Stromal cell of bone marrow (primary cell): Measurements from ENCODE around the gene GALC.

Experiments used
- DNase-seq: peaks from one replicate; pipeline ENCODE4 v3.0.0-alpha.2; 2012; ENCODE audit warnings: low read depth

The GALC gene

DNA sequence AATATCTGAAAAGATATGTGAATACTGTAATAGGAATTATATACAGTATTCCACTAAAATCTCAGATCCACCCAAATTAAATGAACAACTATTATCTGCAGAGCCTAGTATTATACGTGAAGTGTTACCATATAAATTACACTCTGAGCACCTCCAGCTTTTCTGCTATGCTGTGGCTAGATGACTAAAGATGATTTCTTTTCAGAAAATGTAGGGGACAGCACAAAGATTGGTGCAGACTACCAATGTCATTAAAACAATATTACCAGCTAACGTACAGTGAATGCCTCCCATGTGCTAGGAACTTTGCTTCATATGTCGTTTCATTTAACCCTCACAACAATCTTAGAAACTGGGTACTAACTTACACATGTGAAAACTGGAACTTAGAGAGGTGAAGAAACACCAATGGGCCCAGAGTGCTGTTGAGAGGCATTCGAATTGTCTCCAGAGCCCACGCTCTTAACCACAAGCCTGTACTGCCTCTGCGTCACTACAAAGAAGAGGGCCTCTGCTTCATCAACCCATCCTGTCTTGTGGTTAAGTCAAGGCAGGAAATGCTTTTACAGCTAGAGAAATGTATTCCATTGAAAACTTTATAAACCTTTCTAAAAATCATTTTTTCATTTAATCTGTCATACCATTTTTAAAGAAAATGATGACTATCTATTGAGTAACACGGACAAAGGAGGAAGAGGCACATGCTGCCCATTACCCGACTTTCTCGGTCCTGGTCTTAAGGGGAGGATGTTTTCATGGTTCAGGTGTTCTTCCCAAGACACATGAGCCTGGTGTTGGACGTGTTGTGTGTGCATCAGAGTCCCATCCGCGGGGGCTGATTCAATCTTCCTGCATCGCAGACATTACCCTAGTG lies 13.2 kb upstream of the GALC start:
- DNase-seq: no peak

DNA sequence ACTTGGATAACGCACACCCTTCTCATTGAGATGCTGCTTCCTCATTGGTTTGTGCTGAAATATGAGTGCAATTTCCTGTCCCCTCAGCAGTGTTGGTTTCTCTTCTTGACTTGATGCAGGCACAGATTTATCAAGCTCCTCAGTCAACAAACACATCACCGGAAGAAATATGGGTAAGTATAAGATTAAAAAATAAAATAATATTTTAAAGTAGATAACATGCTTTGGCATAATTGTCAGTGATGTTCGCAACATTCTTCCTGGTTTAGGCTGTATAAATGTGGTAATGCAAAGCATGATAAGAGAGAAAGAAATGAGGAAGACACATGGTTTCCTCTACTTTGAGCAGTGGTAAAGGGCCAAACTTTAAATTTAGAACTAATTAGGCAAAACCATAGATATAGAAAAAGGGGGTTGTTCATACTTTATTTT lies 12.1 kb upstream of the GALC start, which contains the start of gene GPR65:
GPR65 (plus strand) TSS at position 86 of the 432 bp plus-strand sequence. CDS start 5,713 bp downstream, outside the sequence.
- no peak for DNase-seq

DNA sequence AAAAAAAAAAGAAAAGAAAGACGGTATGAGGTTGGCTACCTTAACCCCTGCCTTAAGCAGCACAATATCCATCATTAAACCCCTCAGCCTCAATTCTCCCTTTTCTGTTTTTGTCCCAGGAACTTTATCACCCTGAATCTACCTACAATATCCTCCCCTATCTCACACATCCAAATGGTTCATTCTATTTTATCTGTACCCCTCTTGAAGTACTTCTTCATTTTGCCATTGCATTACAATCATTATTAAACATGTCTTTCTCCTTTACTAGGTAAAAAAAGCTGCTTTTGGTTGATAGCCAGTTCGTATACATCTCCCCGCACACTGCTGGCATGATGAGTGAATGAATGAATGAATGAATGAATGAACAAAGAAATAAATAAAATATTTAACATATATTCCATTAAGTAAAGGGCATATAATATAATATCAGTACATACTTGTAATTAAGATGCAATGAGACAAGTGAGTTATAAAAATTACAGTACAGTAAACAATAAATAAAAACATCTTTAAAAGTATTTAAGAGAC lies 11.6 kb upstream of the GALC start:
- DNase-seq: no peak

DNA sequence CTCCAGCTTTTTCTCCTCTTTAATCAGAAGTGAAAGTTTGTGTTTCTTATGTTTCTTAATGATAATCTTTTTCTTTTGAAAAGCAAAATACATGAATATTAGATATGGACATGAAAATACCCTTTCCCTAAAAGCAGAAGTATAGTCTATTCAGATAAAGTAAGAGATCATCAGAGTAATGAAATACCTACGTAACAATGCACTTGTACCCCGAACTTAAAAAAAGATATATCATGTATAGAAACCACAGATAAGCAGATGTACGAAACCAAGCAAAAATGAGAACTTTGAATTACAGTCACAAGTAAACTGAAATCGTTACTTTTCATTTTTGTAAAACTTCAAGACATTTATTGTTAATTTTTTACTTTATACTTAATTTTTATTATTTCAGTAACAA lies 10.4 kb upstream of the GALC start:
- DNase-seq: no peak

DNA sequence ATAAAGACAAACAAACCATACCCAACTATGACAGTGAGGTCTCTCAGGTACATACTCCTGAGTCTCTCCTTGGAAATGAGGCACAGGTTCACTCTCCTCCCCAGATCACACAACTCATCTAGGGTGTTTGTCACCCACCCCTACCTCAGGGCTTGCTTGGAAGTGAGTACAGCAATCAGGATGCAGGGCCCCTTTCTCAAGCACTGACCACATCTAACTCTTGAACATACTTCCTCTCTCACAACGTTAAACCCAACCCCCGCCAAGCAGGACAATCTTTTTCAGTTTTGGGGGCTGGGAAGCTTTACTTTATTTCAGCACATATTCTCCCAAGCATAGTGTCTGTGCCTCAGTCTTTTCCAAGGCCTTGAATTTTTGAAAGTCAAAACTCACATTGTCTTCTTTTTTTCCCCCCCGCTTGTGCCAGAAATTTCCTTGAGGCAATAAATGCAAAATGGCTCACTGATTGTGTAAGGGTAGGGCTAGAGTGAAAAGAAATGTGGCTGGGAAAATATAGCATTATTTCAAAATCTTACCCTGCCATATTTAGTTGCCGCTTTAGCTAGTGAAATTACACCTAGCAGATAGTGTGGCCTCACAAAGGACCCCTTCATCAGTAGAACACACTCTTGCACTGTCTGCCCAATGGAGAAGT lies 9.6 kb upstream of the GALC start:
- no peak for DNase-seq

DNA sequence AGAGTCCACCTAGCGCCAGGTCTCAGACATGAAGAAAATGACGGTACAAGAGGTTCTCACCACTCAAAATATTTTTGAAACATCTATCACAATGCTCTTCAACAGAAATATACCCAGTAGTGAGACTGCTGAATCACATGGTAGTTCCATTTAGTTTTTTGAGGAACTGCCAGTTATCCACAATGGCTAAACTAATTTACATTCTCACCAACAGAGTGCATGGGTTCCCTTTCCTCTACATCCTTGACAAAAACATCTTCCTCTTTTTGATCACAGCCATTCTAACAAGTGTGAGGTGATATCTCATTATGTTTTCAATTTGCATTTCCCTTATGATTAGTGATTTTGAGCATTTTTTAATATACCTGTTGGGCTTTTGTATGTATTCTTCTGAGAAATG lies 6.3 kb upstream of the GALC start:
- no peak for DNase-seq

DNA sequence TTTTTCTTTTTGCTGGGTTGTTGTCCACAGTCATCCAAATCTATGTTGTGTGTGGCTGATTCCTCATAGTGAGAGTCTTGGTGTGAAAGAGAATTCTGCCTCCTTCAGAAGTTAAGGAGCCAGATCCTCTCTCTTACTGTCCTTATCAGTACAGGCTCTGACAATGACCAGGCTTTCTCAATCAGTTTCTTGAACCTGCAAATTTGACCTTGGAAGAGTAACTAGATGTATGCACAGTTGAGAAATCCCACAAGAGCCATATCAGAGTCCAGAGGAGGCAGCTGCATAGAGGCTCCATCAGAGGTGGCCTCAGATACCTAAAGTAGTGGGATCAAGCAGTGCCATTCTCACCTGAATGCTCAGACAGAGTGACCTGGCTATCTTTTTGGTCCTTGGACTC lies 5.5 kb upstream of the GALC start:
- DNase-seq: no peak

DNA sequence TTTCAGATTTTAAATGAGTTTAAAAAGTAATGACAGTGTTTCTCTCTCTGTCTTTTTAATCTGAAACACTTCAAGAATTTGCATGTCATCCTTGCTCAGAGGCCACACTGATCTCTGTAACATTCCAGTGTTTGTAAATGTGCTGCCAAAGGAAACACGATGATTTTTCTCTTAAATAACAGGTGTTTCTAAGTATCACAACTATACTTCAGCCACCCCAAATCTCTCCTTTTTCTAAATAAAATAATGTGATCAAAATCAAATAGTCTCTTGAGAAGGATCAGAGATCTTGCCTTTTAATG lies 3.3 kb upstream of the GALC start:
- DNase-seq: no peak

DNA sequence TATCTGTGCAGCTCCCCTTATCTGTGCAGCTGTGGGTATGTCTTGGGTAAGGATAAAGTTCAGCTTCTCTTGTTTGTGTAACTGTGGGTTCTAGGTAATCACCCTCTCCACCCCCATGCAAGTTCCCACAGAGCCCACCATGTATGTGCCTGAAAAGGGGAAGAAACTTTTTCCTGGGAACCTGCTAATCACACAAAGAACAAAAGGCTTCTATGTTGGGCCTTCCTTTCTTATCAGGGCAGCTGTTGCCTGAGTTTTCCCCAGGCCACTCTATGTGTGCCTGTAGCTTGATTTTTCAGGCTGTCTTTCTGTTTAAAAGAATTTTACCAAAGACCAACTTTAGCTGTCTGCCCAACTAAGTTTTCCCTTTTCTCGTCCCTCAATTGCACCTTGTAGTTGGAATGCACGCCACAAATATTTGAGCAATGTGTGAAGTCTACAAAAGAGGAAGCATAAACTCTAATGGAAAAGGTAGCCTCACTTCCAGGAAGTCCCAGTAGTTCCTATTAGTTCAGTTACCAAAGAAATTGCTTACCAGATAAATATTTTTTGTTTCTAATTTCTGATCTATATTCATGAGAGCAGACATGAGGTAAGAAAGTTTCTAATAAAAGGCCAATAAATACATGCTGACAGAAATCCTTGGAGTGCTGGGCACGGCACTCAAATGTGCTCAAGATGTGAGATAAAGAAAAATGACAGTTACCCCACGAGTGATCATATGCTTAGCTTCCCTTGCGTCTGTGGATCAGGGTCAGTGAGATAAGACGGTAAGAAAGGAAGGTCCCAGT lies 2.7 kb upstream of the GALC start:
- DNase-seq: no peak

DNA sequence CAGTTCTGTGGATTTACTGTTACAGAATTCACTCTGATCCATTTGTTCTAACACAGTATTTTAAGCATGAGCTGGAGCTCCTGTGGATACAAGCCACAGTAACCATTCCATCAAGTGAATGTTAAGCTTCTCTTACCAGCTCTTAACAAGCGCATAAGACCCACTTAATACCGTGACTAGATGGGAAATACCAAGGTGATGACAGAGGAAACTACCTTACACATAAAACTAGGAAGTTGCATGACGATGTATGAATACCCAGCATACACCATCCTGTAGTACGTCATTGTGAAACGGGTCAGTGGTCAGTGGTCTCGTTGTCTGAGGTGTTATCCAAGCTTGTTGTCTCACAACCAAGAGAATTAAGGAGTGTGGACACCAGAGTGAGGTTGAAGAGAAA lies 2.0 kb upstream of the GALC start:
- no peak for DNase-seq

DNA sequence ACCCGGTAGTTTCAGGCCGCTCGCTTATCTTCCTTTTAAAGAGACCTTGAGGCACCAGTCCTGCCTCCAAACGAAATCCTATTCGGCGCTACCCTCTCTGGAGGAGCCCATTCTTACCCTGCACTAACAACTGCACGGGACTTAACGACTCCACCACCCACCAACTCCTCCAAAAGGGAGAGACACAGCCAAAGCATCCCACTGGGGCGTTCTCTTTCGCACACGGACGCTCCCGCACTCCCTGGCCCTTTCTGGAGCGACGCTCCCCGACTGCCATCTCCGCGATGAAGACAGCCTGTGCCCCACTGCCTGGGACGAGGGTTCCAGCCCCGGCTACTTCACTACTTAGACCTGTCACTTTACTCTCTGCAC lies 650 bp downstream of the GALC start:
- DNase-seq: peak; percentile 9

DNA sequence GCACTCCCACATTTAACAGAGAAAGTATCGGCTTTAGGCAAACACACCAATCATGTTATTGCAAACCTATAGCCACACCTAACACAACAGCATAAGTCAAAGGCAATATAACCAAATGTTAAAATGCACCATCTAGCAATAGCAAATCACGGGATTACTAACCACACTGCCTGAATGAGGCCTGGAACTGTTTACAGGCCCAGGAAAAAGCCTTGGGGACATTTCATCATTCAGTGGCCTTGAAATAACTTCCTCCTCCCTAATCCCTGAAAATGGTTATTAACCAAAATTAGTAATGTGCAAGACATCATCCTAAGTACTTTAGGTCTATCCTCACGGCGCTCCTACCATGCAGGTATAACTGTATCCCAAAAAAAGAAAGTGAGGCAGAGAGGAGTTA lies 2.3 kb downstream of the GALC start:
- DNase-seq: peak; percentile 11

DNA sequence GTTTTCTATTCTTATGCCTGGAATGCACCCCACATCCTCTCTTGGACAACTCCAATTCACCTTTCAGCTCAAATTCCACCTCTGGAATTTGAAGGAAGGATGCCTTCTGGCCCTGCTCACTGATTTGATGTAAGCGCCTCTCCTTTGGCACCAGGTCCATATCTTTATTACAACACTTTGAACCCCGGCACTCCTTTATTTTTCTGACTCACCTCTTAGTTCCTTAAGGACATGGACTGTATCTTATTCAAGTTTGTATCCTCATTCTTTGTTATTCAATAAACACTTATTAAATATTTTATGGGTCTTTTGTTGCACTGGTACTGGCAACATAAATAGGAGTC lies 3.1 kb downstream of the GALC start:
- DNase-seq: no peak

DNA sequence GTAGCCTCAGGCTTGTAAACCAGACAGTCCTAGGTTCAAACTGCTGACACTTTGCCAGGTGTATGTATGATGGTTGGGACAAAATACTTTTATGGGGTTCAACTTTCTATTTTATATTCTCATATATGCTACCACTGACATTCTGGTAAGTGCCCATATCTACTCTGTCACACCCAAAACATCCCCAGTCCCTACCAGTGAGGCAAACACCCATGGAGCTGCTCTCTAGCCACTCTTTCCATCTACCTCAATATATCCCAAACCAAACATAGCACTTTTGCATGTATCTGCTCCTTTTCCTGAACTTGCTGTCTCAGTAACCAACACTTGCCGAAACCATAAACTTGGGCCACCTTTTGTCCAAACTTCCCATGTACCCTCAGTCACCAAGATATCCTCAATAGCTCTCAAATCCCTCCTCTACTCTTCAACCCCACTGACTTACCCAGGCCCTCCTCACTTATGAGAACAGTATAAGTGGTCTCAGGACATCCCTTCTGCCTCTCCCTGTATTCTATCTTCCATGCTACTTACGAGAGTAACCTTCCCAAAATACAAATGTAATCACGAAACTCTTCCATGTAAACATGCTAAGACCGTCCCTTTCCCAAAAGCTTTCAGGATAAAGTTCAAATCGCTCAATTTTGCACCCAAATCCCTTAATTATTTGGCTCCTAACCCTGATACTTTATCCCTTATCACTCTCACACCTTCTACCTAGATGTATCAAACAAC lies 3.6 kb downstream of the GALC start:
- DNase-seq: no peak

DNA sequence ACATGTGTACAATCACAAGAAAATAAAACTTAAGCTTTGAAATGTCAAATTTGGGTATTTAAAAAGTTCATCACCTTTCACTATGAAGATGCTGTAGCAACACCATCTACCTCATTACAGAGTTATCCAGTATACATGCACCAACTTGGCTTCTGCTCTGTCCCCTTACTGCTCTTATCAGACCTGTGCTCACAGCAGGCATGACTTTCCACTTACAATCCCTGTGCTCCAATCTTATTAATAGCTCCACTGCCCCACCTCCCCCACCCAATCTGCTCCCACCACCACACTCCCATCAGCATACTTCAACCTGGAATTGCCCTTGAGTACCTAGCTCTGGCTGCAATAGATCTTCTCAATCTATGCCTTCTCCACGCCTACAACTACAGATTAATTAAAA lies 13.3 kb downstream of the GALC start:
- no peak for DNase-seq

DNA sequence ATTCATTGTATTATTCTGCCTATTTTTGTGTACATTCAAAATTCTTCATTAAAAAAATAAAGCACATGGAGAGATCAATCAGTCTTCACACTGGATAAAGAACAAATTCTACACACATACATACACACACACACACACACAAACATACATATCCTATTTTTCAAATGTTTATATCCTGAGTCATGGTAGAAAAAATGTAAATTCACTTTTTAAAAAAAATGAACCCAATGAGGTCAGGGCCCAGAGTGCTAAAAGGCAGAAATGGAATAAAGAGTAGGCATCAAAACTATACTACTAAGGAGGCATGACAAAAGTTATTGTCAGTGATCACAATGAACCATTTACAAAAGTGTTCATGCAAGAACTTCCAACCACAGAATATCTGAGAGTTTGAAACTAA lies 17.3 kb downstream of the GALC start:
- DNase-seq: no peak

DNA sequence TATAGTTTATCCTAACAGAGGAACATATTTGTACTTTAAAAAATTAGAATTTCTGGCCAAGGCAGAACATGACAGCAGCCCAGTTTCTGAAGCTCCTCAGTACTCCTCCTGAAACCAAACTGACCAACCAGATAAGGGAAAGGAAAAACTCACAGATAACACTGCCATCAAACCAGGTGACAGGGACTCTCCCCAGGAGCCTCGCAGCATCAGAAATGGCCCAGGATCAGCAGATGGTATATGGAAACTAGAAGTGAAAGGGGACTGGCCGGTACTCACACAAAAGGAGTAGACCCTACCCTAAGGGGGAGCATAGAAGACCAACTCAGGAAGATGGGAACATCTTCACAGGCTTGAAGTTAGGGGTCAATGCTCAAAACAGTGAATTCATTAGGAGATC lies 22.0 kb downstream of the GALC start:
- DNase-seq: no peak

DNA sequence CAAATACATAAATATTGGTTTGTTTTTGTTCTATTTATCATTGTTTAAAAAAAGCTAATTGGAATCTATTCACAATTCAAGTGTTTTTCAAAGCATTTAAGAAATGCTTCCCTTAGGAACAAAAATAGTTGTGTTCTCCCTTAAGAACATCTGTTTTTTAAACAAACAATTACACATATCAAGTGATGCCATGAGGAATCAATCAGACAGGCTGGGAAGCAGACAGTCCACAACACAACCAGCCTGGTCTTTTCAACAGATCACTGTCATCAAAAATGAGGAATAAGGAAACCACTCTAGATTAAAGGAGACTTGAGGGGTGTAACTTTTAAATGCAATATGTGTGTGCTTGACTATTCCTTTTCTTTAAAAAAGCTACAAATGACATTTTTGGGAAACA lies 25.5 kb downstream of the GALC start:
- no peak for DNase-seq

DNA sequence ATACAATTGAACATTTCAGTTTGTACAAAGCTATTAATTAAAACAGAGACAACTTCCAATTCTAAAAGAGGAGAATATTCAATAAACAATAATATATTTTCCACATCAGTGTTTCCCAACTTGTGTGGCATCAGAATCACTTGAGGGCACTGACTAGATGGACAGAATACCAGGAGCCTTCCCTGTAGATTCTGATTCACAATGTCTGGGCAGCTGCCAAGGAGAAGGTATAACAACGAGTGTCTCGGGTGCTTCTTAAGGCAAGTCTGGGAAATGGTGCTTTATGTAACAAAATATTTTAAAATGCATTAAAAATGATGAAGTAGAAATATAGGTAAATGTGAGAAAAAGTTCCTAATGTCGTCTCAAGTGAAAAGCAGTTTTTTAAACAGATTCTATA lies 26.2 kb downstream of the GALC start:
- no peak for DNase-seq

DNA sequence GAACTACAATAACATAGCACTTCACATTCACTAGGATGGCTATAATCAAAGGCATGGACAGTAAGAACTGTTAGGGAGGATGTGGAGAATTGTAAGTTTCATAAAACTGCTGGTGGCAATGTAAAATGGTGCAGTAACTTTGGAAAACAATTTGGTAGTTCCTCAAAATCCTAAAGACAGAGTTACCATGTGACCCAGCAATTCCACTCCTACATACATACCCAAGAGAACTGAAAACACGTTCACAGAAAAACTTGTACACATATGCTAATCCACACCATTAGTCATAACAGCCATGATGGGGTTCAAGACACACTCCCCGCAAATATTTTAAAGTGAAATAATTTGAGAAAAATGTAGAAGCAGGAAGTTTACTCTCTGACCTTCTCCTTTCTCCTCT lies 31.7 kb downstream of the GALC start:
- no peak for DNase-seq

DNA sequence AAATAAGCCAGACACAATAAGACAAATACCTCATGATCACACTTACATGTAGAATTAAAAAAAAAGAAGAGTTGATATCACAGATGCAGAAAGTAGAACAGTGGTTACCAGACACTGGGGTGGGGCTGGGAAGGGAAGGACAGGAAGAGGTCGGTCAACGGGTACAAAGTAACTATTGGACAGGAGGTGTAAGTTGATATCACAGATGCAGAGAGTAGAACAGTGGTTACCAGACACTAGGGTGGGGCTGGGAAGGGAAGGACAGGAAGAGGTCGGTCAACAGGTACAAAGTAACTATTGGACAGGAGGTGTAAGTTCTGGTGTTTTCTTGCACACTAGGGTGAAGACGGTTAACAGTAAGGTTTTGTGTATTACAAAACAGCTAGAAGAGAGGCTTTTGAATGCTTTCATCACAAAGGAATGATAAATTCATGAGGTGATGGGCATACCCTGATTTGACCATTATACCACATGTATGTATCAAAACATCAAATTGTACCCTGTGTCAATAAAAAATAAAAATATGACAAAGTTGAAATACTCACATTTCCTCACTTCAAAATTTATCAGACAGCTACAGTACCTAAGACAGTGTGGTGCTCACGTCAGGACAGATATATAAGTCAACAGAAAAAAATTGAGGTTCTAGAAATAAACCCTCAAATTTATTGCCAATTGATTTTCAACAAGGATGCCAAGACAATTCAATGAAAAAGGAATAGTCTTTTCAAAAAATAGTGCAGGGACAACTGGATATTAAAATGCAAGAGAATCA lies 32.8 kb downstream of the GALC start:
- no peak for DNase-seq
